Keratinocyte (primary cell): Measurements from ENCODE around the gene OPALIN. TPM values are rescaled to one million over a fixed set of nuclear protein-coding genes. Genes with fewer than 3 reads are reported as not detected.

Experiments used
- DNase-seq: peaks from one replicate; pipeline ENCODE4 v3.0.0-alpha.2; 2011; ENCODE audit warnings: low read depth, missing footprints, low spot score
- FAIRE-seq: peaks from 2 replicates; lab custom pipeline; 2011; peaks lifted over from hg19 to GRCh38; lab: Jason Lieb, UNC
- H2AFZ ChIP-seq: 2 replicates; pipeline ENCODE4 v1.6.0; 2012; ENCODE audit warnings: low read length, control low read depth, inconsistent platforms; ENCODE audit not compliant: control insufficient read depth
- H3K27ac ChIP-seq: 2 replicates; pipeline ENCODE4 v1.5.1; 2011; ENCODE audit warnings: low read length; ENCODE audit not compliant: control insufficient read depth, insufficient read depth
- H3K27me3 ChIP-seq: 3 replicates; pipeline ENCODE4 v1.6.0; 2011; ENCODE audit warnings: low read length; ENCODE audit not compliant: control insufficient read depth, insufficient read depth; ENCODE audit errors: extremely low read depth
- H3K36me3 ChIP-seq, 2 experiments: 2 replicates in 1 of 2; 3 replicates in 1 of 2; pipeline ENCODE4 v1.5.1; 2011; ENCODE audit warnings: low read length in 2 of 2, mild to moderate bottlenecking in 1 of 2; ENCODE audit not compliant: control insufficient read depth in 2 of 2, insufficient read depth in 2 of 2; ENCODE audit errors: extremely low read depth in 1 of 2
- H3K4me1 ChIP-seq: 3 replicates; pipeline ENCODE4 v1.5.1; 2011; ENCODE audit warnings: low read length; ENCODE audit not compliant: control insufficient read depth, insufficient read depth; ENCODE audit errors: extremely low read depth
- H3K4me2 ChIP-seq: 3 replicates; pipeline ENCODE4 v1.6.0; 2011; ENCODE audit warnings: low read depth, low read length; ENCODE audit not compliant: control insufficient read depth, insufficient read depth; ENCODE audit errors: extremely low read depth
- H3K4me3 ChIP-seq, 3 experiments: fragments of 200-600 bp in 1 of 3; sonication (generic) in 1 of 3; 2 replicates in 2 of 3; 3 replicates in 1 of 3; pipeline ENCODE4 v1.5.1; 2011 to 2016; ENCODE audit warnings: low read length in 3 of 3, mild to moderate bottlenecking in 3 of 3, control low read depth in 2 of 3, inconsistent platforms in 1 of 3, low read depth in 1 of 3, mixed read lengths in 1 of 3, mixed run types in 1 of 3, moderate library complexity in 1 of 3; ENCODE audit not compliant: control insufficient read depth in 2 of 3, insufficient read depth in 2 of 3; ENCODE audit errors: extremely low read depth in 1 of 3
- H3K79me2 ChIP-seq: 2 replicates; pipeline ENCODE4 v1.6.0; 2012; ENCODE audit warnings: low read length; ENCODE audit not compliant: control insufficient read depth, insufficient read depth
- H3K9ac ChIP-seq: 3 replicates; pipeline ENCODE4 v1.6.0; 2011; ENCODE audit warnings: low read length; ENCODE audit not compliant: control insufficient read depth, insufficient read depth; ENCODE audit errors: extremely low read depth
- H3K9me1 ChIP-seq: 3 replicates; pipeline ENCODE4 v1.6.0; 2011; ENCODE audit warnings: low read length; ENCODE audit not compliant: control insufficient read depth, insufficient read depth; ENCODE audit errors: extremely low read depth
- H3K9me3 ChIP-seq: 2 replicates; pipeline ENCODE4 v1.5.1; 2012; ENCODE audit warnings: low read depth, low read length; ENCODE audit not compliant: control insufficient read depth
- H4K20me1 ChIP-seq: 3 replicates; pipeline ENCODE4 v1.6.0; 2011; ENCODE audit warnings: low read length; ENCODE audit not compliant: control insufficient read depth, insufficient read depth; ENCODE audit errors: extremely low read depth
- CTCF ChIP-seq, 3 experiments: IDR thresholded peaks in 1 of 3; conservative IDR thresholded peaks in 1 of 3; optimal IDR thresholded peaks in 1 of 3; 2 replicates in 2 of 3; 3 replicates in 1 of 3; pipeline versions ENCODE3 to v1.5.1; 2011; ENCODE audit warnings: low read length in 3 of 3, mild to moderate bottlenecking in 3 of 3, moderate library complexity in 2 of 3, control low read depth in 1 of 3, inconsistent platforms in 1 of 3; ENCODE audit not compliant: insufficient read depth in 2 of 3; ENCODE audit errors: extremely low read depth in 1 of 3
- EZH2 ChIP-seq: IDR thresholded peaks from one replicate; pipeline ENCODE4 v1.6.1; 2012; ENCODE audit warnings: inconsistent platforms, mild to moderate bottlenecking, low read length, moderate library complexity
- dilution Hi-C: fragments of 300-500 bp; cut with MboI; formaldehyde crosslinking; loops from one replicate; pipeline ENCODE4 v1.7.0; 2020; ENCODE audit warnings: low sequenced_read_pairs; ENCODE audit not compliant: extremely low pct_ligation_motif_present
- polyA plus RNA-seq, 5 experiments: library from polyadenylated mRNA; depleted of rRNA in 3 of 5; stranded (reverse) in 3 of 5; stranded (forward) in 1 of 5; unstranded in 1 of 5; fragments of >200 nt; gene quantifications; 1 replicate in 1 of 5; 2 replicates in 3 of 5; 3 replicates in 1 of 5; pipeline versions ENCODE4 v1.2.1 to v1.2.3, GENCODE V29; 2011 to 2012; ENCODE audit warnings: missing spikeins in 2 of 5, low read depth in 1 of 5, low replicate concordance in 1 of 5

Gene OPALIN
- polyA plus RNA-seq, 1 donor (not counting 4 experiments of a cell fraction or from before 2014, with no cell fraction given): not detected

GRCh38 chr10:96360766-96361165 is 2.0 kb upstream of the OPALIN start:
- Histone ChIP-seq H2AFZ (no peak overlapping the region), H4K20me1 (no peaks in the 10 kb centered on the region)
- dilution Hi-C loops: no loop called here

GRCh38 chr10:96360331-96360730 is 1.5 kb upstream of the OPALIN start:
- no peak for DNase-seq
- no peak for TF ChIP-seq EZH2
- no peak for TF ChIP-seq CTCF (optimal IDR thresholded peaks at IDR 0.05 in 1 of 3, IDR thresholded peaks at IDR 0.05 in 1 of 3, conservative IDR thresholded peaks at IDR 0.05 in 1 of 3; ENCODE audit: extremely low read depth in 1 of 3, insufficient read depth in 2 of 3, low read length in 3 of 3)
- Histone ChIP-seq H3K27ac (no peak overlapping the region), H3K27me3 (no peaks in the 10 kb centered on the region), H3K36me3 (no peaks in the 10 kb centered on the region), H3K9me1 (no peaks in the 10 kb centered on the region), H4K20me1 (no peaks in the 10 kb centered on the region), H3K4me2 (no peak overlapping the region), H3K9ac (no peak overlapping the region), H2AFZ (no peak overlapping the region), H3K79me2 (no peaks in the 10 kb centered on the region), H3K9me3 (no peaks in the 10 kb centered on the region), H3K4me1 (no peaks in the 10 kb centered on the region), H3K4me3 (no peak overlapping the region)
- dilution Hi-C loops: no loop called here
- FAIRE-seq: no peak

More at GRCh38 chr10:96360766-96361165, 2.0 kb upstream of the OPALIN start:
- no peak overlapping the region for H3K4me3 ChIP-seq
- TF ChIP-seq CTCF (optimal IDR thresholded peaks at IDR 0.05 in 1 of 3, IDR thresholded peaks at IDR 0.05 in 1 of 3, conservative IDR thresholded peaks at IDR 0.05 in 1 of 3; ENCODE audit: extremely low read depth in 1 of 3, insufficient read depth in 2 of 3, low read length in 3 of 3) (no peak), EZH2 (no peak)
- no peaks in the 10 kb centered on the region for H3K79me2 ChIP-seq
- no peak for FAIRE-seq
- H3K4me1 ChIP-seq: no peaks in the 10 kb centered on the region
- no peaks in the 10 kb centered on the region for H3K9me1 ChIP-seq
- no peak overlapping the region for H3K27ac ChIP-seq
- H3K36me3 ChIP-seq: no peaks in the 10 kb centered on the region
- H3K4me2 ChIP-seq: no peak overlapping the region
- H3K9me3 ChIP-seq: no peaks in the 10 kb centered on the region
- H3K9ac ChIP-seq: no peak overlapping the region
- no peak for DNase-seq
- no peaks in the 10 kb centered on the region for H3K27me3 ChIP-seq
